ENCODE measurements around the gene TSSK3. TPM values are rescaled to one million over a fixed set of nuclear protein-coding genes. Genes with fewer than 3 reads are reported as not detected.

The TSSK3 gene
- total RNA-seq, 1 experiment from 2014 or later = 1.6 TPM

GRCh38 chr1:32390904-32391870 lies 28.8 kb downstream of the TSSK3 start:
- ChIA-PET POLR2A (no interaction called here), RAD21 (ENCODE audit: low non-redundant PET in 1 of 2, low total read pairs in 2 of 2, uncharacterized antibody in 2 of 2, unreplicated experiment in 2 of 2) (no interaction called here), CTCF (no interaction called here)
- ATAC-seq (no peak), DNase-seq (ENCODE audit: low read depth, low spot score) (no peak)
- Histone ChIP-seq H3K79me2 (ENCODE audit: insufficient read depth, low read length) (peaks cover 10% of the 10 kb centered on the region), H3K36me3 (ENCODE audit: control insufficient read depth in 1 of 2, insufficient read depth in 2 of 2, low read length in 2 of 2) (peaks cover 8 to 10% of the 10 kb centered on the region in 2 experiments; a peak in 2 of 4 replicates), H3K9me2 (ENCODE audit: insufficient read depth) (no peaks in the 10 kb centered on the region), H3K9ac (ENCODE audit: low read length) (no peak overlapping the region), H3K4me3 (replicated peaks in 1 of 2; ENCODE audit: low read depth in 1 of 2, low read length in 2 of 2) (no peak overlapping the region), H2AFZ (ENCODE audit: low read depth, low read length, poor library complexity, severe bottlenecking) (no peak overlapping the region), H3K4me2 (ENCODE audit: low read length) (no peak overlapping the region), H3K27me3 (ENCODE audit: insufficient read depth, low read length) (no peaks in the 10 kb centered on the region), H3K27ac (ENCODE audit: low read depth, low read length) (no peak overlapping the region), H3K9me3 (ENCODE audit: control insufficient read depth in 1 of 2, insufficient read depth in 1 of 2, low read depth in 1 of 2, low read length in 2 of 2) (no peaks in the 10 kb centered on the region), H3K4me1 (ENCODE audit: control insufficient read depth in 1 of 2, insufficient read depth in 2 of 2, low read length in 2 of 2) (peaks cover 6 to 14% of the 10 kb centered on the region in 2 experiments), H4K20me1 (ENCODE audit: insufficient read depth) (no peaks in the 10 kb centered on the region)
- BruUV-seq (replicated peaks) = no TSS peak
- intact Hi-C loops (cut with micrococcal nuclease) = no loop called here
- no peak for TF ChIP-seq REST (IDR thresholded peaks at IDR 0.05; ENCODE audit: low read depth)

- POLR2A ChIA-PET = no interaction called here
- no TSS peak for BruUV-seq (replicated peaks)
- no peak for DNase-seq (ENCODE audit: low read depth, low spot score)
- peaks cover 10% of the 10 kb centered on the region for H3K79me2 ChIP-seq (ENCODE audit: insufficient read depth, low read length)
- no peaks in the 10 kb centered on the region for H3K9me2 ChIP-seq (ENCODE audit: insufficient read depth)
- no peak overlapping the region for H3K4me3 ChIP-seq (replicated peaks in 1 of 2; ENCODE audit: low read depth in 1 of 2, low read length in 2 of 2)
- peaks cover 0 to 7% of the 10 kb centered on the region in 2 experiments; a peak in 1 of 4 replicates for H3K36me3 ChIP-seq (ENCODE audit: control insufficient read depth in 1 of 2, insufficient read depth in 2 of 2, low read length in 2 of 2)
- TF ChIP-seq EZH2phosphoT487 (IDR thresholded peaks at IDR 0.05; ENCODE audit: borderline replicate concordance) = no peak
- no peak for TF ChIP-seq FOSL1 (IDR thresholded peaks at IDR 0.05; ENCODE audit: low read depth)
- no peak for TF ChIP-seq RAD21 (IDR thresholded peaks at IDR 0.05; ENCODE audit: low read depth)
- no peak for TF ChIP-seq ZFX (IDR thresholded peaks at IDR 0.05)
- no peak for TF ChIP-seq EGR1 (IDR thresholded peaks at IDR 0.05; ENCODE audit: low read depth)
- TF ChIP-seq YY1 (IDR thresholded peaks at IDR 0.05; ENCODE audit: extremely low read depth, insufficient replicate concordance, low read depth, low read length) = no peak
- TF ChIP-seq ATF3 (IDR thresholded peaks at IDR 0.05) = no peak
- no peak for TF ChIP-seq SIN3A (IDR thresholded peaks at IDR 0.05; ENCODE audit: low read depth)
- TF ChIP-seq ZBTB33 (IDR thresholded peaks at IDR 0.05; ENCODE audit: extremely low read depth, insufficient replicate concordance, low read length) = no peak
- no peak for TF ChIP-seq CEBPB (IDR thresholded peaks at IDR 0.05; ENCODE audit: low read depth)
- no peaks in the 10 kb centered on the region for H4K20me1 ChIP-seq (ENCODE audit: insufficient read depth)
- peaks cover 6 to 14% of the 10 kb centered on the region in 2 experiments for H3K4me1 ChIP-seq (ENCODE audit: control insufficient read depth in 1 of 2, insufficient read depth in 2 of 2, low read length in 2 of 2)
- H3K27me3 ChIP-seq (ENCODE audit: insufficient read depth, low read length) = no peaks in the 10 kb centered on the region
- intact Hi-C loops (cut with micrococcal nuclease) = no loop called here
- no peak overlapping the region for H3K4me2 ChIP-seq (ENCODE audit: low read length)
- no peak for ATAC-seq
- H3K9ac ChIP-seq (ENCODE audit: low read length) = no peak overlapping the region
- H2AFZ ChIP-seq (ENCODE audit: low read depth, low read length, poor library complexity, severe bottlenecking) = no peak overlapping the region
- H3K27ac ChIP-seq (ENCODE audit: low read depth, low read length) = no peak overlapping the region
- RAD21 ChIA-PET (ENCODE audit: low non-redundant PET in 1 of 2, low total read pairs in 2 of 2, uncharacterized antibody in 2 of 2, unreplicated experiment in 2 of 2) = no interaction called here
- CTCF ChIA-PET = no interaction called here
- no peaks in the 10 kb centered on the region for H3K9me3 ChIP-seq (ENCODE audit: control insufficient read depth in 1 of 2, insufficient read depth in 1 of 2, low read depth in 1 of 2, low read length in 2 of 2)
These were observed 30.0 kb downstream of the TSSK3 start for GRCh38 chr1:32392325-32392724.

Measured in HCT116 (cell line).